Measurements from ENCODE around the gene FHOD3.

DNA sequence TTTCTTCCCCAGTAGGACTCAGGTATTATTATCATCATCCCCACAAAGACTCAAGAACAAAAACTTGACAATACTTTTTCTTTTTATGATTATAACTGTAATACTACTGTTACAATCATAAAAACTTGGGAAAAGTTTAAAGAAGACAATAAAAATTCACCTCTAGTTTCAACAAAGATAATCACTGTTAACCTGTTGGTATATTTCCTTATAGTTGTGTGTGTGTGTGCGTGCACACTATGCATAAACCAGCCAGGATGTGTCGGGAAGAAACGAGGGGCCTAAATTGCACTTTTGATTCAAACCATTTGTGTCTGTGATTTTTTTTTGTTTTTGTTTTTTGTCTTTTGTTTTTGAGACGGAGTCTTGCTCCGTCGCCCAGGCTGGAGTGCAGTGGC lies 298.3 kb downstream of the FHOD3 start:
- TF ChIP-seq POLR2A (IDR thresholded peaks at IDR 0.05; ENCODE audit: low read depth, low read length) (no peak), POLR2AphosphoS5 (IDR thresholded peaks at IDR 0.05; ENCODE audit: low read depth, low read length) (no peak), SPI1 (IDR thresholded peaks at IDR 0.05; ENCODE audit: low read depth, low read length) (no peak), TAF1 (IDR thresholded peaks at IDR 0.05; ENCODE audit: low read depth, low read length) (no peak), POU2F2 (IDR thresholded peaks at IDR 0.05; ENCODE audit: low read depth, low read length) (no peak)

All from GM12891 (cell line).